GM20000 (cell line): ENCODE data around the gene SLC9A3.
A peak's percentile ranks its signal among the peaks of the same experiment; 100 is the strongest.

Experiments
- DNase-seq: peaks from one replicate; pipeline ENCODE4 v3.0.0; 2012; ENCODE audit warnings: low spot score
- CTCF ChIP-seq: IDR thresholded peaks from 2 replicates; pipeline ENCODE4 v1.5.1; 2012; ENCODE audit warnings: mild to moderate bottlenecking, control low read depth; ENCODE audit errors: extremely low read depth, missing control alignments

The SLC9A3 gene

DNA sequence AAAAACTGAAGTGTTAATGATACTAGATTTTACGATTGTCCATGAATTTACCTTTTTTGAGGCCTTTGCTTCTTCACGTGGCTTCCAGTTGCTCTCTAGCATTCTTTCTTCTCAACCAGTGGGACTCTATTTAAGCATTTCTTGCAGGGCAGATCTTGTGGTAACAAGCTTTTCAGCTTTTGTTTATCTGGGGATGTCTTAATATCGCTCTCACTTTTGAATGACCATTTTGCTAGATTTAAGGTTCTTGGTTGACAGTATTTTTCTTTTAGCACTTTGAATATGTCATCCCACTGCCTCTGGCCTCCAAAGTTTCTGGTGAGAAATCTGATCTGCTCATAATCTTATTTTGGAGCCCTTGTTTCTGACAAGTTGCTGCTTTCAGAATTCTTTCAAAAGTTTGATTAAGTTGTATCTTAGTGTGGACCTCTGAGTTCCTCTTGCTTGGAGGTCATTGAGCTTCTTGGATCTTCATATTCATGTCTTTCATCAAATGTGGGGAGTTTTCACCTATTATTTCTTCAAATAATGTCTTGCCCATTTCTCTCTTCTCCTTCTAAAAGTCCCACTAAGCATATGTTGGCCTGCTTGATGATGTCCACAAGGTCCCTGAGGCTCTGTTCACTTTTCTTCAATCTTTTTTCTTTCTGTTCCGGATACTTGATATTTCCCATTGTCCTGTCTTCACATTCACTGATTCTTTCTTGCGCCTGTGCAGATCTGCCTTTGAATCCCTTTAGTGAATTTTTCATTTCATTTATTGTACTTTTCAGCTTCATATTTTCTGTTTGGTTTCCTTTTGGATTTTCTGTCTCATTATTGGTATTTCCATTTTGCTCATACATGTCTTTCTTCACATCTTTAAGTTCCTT lies 72.4 kb downstream of the SLC9A3 start:
- DNase-seq: no peak

DNA sequence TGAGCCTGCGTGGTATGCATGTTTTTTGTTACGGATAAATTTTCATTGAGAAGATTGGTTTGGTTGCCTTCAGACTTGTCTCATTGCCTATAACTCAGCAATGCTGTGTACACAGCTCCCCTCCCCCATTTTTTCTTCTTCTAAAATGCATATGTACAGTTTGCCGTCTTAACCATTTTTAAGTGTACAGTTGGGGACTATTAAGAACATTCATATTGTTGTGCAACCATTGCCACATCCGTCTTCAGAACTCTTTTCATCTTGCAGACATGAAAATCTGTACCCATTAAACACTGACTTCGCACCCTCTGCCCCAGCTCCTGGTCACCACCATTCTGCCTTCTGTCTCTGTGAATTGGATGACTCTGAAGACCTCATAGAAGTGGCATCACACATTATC lies 75.1 kb downstream of the SLC9A3 start:
- TF ChIP-seq CTCF: no peak
- DNase-seq: no peak

More for the DNA sequence above, 72.4 kb downstream of the SLC9A3 start:
- TF ChIP-seq CTCF: no peak

GRCh38 chr5:448766-449090 lies 75.5 kb downstream of the SLC9A3 start:
- no peak for DNase-seq

GRCh38 chr5:448061-448765 lies 76.0 kb downstream of the SLC9A3 start:
- no peak for DNase-seq
- no peak for TF ChIP-seq CTCF

More at GRCh38 chr5:448766-449090, 75.5 kb downstream of the SLC9A3 start:
- TF ChIP-seq CTCF: no peak

DNA sequence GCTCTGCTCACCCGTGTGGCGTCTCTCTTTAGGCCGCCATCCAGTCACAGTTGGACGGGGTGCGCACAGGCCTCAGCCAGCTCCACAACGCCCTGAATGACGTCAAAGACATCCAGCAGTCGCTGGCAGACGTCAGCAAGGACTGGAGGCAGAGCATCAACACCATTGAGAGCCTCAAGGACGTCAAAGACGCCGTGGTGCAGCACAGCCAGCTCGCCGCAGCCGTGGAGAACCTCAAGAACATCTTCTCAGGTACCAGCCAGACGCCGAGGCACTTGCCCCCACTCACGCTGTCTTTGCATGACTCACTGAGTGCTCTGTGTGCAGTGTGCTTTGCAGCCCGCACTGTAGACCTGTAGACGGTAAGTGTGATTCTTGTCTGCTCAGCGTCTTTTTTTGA lies 76.7 kb downstream of the SLC9A3 start:
- no peak for TF ChIP-seq CTCF
- no peak for DNase-seq

GRCh38 chr5:446883-447263 lies 77.4 kb downstream of the SLC9A3 start:
- DNase-seq: peak; percentile 75

More at GRCh38 chr5:446883-447263, 77.4 kb downstream of the SLC9A3 start:
- TF ChIP-seq CTCF: no peak
